HG03439 (cell line): ENCODE measurements around the gene C2CD4A.
"Not testable (repeated sequence)": the region's sequence is repeated elsewhere in the genome, so short reads cannot be mapped to it uniquely, and the experiment has no call there.

Source experiments
- ATAC-seq: cut with Tn5 transposase; IDR thresholded peaks from one replicate; pipeline ENCODE4 v1.9.1; 2021; ENCODE audit warnings: mild to moderate bottlenecking, moderate library complexity; ENCODE audit not compliant: unreplicated experiment

The C2CD4A gene, protein sequence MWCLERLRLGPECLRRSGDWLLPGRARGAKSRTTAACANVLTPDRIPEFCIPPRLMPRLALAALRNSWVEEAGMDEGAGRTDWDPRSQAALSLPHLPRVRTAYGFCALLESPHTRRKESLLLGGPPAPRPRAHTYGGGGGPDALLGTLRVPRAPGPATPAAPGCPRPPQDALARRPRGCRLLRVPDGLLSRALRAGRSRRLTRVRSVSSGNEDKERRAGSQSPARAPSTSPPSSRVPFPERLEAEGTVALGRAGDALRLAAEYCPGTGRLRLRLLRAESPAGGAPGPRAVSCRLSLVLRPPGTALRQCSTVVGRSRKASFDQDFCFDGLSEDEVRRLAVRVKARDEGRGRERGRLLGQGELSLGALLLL

DNA sequence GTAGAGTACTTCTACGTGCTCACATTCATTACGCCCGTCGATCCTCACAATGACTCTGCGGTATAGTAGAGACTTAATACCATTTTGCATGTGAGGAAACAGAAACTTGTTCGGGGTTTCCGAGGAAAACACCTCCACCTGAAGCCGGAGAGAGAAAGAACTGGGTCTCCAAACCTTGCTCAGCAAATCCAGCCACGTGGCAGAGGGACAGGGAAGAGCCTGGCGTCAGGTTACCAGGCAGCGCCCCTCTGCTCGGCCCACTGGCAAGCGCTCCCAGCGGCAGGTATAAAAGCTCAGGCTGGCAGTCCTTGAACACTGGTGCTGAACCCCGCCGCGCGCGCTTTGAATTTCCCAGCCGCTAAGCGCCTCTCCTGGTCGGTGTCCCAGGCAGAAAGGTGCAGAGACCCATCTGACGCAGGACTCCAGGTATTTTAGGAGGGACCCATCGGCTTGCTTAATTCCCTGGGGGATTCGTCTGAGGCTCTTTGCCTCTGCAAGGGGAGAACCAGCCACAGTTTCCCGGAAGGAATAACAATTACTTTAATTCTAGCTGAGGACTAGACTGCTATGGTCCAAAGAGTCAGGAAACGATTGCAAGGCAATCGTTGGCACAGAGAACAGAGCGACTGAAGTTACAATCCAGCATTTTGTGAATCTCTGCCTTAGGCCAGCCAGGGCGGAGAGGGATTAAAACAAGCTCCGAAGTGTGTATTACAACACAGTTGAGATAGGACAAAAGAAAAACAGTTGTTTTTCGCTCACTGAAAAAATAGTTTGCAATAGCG is at the start of gene C2CD4A:
Gene C2CD4A, plus strand, starts transcription at position 315 of the 785 bp plus-strand sequence. CDS start 637 bp downstream, outside the sequence.
- peak; percentile 45 for ATAC-seq

DNA sequence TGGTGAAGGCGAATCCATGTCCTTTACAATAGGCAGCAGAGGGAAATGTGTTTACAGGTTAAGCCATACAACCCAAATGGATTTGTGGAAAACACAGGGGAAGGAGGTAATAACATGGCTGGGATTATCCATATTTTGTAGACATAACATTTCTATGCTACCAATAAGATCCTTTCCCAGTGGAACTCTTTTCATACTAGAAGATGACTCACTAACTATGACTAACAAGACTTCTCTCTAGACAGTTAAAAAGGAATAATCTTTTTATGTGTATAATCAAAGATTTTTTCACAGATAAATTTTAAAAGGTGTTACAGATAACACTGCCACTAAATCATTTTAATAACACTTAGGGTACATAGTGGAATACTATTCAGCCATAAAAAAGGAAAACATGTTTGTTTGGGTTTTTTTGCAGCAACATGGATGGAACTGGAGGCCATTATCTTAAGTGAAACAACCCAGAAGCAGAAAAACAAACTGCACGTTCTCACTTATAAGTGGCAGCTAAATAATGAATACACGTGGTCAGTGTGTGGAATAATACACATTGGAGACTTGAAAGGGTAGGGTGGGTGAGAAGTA is 46.1 kb upstream of the C2CD4A start:
- no peak for ATAC-seq

DNA sequence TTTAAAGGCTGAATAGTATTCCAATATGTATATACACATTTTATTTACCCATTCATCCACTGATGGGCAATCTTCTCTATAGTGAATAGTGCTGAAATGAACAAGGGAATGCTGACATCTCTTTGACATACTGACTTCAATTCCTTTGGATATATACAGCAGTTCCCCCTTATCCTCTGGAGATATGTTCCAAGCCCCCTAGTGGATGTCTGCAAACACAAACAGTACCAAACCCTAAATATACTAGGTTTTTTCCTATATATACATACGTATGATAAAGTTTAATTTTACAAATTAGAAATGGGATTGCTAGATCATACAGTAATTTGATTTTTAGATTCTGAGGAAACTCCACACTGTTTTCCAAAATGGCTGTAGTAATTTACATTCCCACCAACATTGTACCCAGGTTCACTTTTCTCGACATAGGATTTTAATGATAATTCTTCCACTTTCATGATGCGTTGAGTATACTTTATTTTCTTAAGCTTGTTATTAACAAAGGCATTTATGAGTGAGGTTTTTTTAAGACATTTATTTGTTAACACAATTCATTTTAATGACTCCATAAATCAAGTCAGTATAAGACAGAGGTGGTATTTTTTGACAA is 44.7 kb upstream of the C2CD4A start:
- no peak for ATAC-seq

DNA sequence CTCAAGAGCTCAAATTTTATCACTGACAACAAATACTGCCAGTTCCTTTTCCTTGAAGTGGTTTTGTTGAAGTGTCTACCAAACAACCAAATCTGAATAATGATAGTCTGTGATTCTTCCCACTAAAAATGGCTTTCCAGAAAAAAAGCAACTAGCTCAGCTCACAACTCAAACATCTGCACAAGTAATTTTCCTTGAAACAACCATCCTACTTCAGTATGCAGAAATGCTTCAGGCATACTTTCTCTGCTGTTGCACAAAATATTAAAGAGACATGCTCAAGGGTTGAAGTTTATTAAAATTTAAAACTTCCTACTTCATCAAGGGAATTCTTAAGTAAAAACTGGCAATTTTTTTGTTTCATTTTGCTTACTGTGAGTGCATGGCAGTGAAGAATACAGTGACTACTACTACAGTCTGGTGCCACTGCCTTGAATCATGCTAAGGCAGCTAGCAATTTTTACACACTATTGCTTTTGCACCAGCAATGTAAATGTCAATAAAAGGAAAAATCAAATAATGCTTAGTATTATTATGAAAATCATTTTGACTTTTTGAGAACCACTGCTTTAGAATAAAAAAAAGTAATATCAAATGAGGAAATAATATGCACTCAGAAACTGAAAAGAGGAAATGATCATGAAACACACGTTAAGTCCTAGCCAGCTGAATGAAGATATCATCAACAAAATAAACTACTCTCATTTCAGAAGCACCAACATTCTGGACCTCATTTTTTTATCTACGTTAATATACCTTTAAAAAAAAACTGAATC is 40.1 kb upstream of the C2CD4A start:
- no peak for ATAC-seq

DNA sequence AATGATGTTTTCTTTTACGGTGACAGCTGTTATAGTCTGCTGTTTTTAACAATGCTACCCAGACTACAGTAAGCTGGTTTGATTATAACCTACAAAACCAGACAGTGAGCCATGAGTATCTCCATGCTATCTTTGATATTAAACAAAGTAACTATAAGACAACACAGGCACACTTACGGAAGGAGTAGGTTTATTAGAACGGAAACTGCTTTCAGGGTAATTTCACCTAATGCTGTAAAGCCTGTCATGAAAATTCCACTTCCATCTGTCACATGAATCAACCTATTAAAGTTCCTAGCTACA is 39.6 kb upstream of the C2CD4A start:
- ATAC-seq = no peak

DNA sequence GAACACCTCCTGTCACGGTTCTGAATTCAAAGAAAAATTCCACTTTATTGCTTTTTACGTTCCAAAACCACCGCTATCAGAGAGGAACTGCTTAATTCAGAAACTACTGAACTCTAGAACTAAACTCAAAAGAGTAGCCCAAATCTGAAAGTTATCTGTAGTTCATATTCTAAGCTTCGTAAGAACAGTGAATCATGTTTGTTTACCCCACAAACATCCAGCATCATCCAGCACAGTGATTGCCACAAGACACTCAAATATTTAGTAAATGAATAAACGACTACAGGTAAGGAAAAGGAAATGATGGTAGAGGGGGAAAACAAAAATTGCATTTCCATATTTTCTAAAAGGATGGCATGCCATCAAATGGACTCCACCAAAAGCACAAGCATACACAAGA is 38.9 kb upstream of the C2CD4A start:
- ATAC-seq = no peak

DNA sequence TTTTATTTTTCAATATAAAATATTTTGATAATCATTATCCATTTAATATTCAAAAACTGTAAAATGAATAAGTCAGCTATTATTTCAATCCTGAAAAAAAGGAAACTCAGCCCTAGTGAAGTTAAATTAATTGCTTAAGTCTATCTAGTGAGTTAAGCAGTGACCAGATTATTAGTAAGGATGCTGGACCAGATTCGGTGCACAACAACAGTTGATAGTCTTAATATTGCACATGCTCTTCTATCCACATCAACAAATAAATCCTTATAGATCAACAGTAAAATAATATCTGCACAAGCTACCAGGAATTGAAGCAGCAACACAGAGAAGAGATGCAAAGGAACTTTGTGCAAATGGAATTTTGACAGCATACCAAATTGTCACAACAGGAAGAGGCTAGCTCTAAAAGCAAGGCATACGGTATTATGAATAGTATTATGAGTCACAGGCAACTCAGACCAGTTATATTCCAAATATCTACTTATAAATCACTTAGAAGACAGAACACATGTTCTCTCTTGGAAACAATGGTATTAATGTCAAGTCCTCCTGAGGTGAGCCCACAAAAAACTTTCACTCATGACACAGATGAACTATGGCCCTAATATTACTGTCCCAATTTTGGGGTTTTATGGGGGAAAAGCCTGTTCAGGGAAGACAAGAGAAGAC is 31.4 kb upstream of the C2CD4A start:
- ATAC-seq = no peak

DNA sequence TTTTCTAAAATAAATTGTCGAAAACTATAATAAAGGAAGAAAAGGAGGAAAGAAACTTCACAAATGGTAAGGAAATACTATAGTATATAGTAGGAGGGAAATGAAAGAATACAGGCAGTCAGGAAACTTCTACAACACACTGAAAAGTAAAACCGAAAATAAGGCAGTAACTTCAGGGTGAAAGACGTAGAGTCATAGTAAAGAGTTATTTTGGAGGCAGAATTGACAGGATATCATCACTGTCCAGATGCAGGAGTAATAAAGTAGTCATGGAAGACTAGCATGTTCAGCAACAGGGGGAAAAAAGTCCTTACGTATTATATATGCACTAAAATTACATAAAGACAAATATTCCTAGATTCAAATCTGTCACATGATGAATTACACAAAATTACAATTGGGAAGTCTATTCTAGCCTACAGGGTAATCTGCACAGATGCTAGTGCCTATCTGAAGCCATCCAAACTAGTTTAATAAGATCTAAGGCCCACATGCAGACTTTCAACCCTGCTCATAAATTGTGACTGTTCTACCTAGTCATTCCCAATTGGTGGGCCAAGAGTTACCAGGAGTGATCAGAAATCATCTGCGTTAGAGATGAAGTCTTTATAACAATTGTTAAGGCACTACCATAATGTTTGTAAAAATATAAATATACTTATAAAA is 20.6 kb upstream of the C2CD4A start:
- peak; percentile 76 for ATAC-seq

DNA sequence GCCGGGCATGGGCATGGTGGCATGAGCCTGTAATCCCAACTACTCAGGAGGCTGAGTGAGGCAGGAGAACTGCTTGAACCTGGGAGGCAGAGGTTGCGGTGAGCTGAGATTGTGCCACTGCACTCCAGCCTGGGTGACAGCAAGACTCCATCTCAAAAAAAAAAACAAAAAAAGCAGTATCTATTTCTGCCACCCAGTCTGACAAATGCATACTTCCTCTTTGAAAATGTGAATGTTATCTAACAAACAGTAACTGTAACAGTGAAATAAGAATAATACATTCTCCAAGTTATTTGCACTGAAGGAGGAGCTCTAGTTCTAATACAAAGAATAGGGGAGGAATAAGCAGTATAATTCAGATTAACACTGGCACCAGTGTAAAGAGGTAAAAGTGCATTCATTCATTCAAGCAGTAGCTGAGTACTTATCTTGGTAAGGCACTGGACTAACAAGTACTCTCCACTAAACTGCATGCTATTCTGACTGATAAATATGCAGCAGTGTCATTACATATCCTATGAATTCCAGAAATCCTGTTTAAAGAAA is 19.4 kb upstream of the C2CD4A start:
- ATAC-seq = no peak

DNA sequence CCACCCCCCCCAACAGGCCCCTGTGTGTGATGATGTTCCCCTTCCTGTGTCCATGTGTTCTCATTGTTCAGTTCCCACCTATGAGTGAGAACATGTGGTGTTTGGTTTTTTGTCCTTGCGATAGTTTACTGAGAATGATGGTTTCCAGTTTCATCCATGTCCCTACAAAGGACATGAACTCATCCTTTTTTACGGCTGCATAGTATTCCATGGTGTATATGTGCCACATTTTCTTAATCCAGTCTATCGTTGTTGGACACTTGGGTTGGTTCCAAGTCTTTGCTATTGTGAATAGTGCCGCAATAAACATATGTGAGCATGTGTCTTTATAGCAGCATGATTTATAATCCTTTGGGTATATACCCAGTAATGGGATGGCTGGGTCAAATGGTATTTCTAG is 18.5 kb upstream of the C2CD4A start:
- not testable (repeated sequence) for ATAC-seq

DNA sequence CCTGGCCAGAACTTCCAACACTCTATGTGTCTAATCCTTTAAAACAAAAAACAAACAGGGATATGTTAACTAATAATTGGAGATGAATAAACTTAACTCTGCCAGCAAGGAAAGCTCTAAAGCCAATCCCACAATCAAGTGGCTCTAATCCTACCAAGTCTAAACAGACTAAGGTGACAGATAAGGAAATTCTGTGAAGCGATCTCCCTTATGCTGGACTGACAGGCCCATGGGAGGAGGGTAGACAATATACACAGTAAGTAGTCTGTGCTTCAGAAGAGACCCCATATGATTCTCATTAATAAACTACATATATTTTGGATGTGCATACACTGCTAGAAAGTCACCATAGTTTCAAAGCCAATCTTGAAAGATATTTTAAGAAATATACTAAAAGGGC is 16.7 kb upstream of the C2CD4A start:
- no peak for ATAC-seq

DNA sequence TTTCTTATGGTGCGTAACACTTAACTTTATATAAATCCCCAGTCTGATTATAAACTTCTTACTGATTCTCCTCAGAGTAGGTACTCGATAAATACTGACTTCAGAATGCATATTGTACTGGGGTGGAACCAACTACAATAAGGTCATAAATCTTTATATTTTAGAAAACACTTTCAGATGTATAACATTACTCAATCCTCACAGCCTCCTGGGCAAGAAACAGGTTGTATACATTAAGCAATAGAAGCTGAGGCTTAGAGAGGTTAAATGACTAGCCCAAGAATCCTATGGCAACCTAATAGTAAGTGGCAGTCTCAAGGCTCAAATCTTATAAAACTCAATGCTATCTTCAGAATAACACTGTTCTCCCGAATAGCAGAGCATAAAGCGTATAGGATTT is 15.6 kb upstream of the C2CD4A start:
- ATAC-seq = no peak

DNA sequence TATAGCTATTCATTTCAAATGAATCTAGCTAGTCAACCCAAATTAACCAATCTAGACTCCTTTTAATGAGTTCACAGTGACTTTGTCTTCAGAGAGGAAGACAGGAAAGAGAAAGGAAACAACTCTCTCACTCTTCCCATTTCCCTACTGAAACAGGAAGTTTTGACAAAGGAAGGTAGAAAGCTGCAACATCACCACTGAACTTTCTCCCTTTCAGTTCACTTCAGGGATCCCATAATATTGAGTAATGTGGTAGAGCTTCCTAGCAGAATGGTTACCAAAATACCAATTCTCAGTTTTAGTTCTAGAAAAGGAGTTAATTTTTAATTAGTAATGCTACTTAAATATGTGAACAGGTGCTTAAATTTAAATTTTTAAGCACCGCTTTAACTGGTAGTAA is 14.1 kb upstream of the C2CD4A start:
- no peak for ATAC-seq

DNA sequence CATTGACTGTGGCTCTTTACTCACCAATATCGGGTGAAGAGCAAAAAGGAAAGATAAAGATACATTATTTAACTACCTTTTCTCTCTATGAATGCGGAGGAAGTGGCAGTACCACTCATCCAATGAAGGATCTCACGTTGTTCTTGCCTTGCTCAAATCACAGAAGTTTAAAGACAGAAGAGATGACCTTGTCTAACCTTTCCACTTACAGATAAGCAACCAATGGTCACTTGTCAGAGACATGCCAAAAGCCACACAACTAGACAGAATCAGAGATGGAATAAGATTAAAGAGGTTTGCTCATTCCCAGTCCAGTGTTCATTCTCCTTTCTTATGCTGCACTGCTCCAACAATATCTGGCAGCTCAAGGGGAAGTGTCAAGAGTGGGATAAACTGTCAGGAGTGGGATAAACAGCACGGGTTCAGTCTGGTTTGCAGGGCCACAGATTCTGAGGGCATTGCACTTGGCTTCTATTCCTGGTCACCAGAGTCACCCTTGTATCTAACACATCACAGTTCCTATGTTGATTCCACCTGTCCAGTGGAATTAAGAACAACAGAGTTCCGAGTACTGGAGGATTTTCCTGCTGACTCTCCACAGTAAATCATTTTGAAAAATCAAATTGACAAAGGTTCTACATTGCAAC is 13.2 kb upstream of the C2CD4A start:
- ATAC-seq = no peak

DNA sequence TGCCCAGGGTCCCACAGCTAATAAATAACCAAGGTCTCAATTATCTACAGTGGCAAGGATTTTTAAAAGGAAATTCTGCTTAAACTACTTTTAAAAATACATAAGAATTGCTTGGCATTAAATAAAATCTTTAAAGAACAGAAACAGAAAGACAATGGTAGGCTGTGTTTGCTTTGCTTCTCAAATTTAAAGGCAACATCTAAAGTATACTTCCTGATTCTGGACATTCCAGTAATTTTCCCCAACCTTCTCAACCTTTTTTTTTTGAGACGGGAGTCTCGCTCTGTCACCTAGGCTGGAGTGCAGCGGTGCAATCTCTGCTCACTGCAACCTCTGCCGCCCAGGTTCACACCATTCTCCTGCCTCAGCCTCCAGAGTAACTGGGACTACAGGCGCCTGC is 11.8 kb upstream of the C2CD4A start:
- ATAC-seq = no peak

DNA sequence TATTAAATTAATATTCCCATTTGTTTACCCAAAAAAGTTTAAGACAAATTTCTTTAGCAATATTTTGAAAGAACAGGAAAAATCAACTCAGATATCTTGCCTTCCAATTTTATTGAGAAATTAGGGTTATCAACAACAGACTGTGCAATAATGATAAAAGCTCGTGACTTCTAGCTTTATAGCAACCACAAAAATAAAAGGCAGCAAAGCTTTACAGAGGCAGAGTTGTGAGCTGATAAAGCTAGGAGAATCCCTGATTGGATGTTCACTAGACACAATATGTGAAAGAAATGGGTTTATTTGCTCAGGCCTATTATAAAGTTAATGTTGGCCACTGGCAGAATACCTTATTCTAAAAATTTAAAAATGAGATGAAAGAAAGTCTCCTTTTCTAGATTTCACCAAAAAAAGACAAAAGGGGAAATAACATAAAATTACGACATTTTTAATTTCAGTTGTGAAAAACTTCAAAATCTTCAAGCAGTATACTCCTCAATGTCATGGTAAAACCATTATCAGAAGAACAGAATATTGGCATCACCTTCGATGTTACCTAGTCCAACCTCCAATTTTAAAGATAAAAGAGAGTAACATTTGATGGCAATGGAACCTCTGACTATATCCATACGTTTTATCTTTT is 9.3 kb upstream of the C2CD4A start:
- no peak for ATAC-seq

DNA sequence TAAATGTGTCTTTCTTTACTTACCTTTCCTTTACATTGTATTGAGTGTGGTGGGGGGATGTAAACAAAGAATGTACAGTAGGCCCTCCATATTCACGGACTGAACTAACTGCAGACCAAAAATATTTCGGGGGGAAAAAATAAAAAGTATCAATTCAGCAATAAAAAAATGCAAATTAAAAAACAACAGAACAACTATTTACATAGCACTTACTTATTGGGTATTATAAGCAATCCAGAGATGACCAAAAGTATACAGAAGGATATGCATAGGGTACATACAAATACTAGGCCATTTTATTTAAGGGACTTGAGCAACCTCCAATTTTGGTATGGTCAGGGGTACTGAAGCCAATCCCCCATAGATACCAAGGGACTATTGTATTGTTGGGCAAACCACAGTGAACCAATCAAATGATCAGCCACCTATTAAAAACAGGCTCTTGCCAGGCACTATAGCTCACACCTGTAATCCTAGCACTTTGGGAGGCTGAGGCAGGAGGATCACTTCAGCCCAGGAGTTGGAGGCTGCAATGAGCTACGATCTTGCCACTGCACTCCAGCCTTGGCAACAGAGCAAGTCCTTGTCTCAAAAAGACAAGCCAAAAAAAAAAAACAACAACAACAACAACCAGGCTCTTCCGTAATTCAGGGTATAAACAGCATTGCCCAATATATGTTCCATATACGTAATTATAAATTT is 8.3 kb upstream of the C2CD4A start:
- ATAC-seq = no peak
